Stimulated activated CD4-positive, alpha-beta T cell treated with anti-CD3 and anti-CD28 coated beads, Interleukin-15, amount 100 ng/mL, for 24 hours (primary cell): ENCODE results near the gene COL4A2.
"Not testable (repeated sequence)": the region's sequence is repeated elsewhere in the genome, so short reads cannot be mapped to it uniquely, and the experiment has no call there.

Source experiments
- DNase-seq: peaks from one replicate; pipeline ENCODE4 v3.0.0-alpha.2; 2020

The COL4A2 gene

DNA sequence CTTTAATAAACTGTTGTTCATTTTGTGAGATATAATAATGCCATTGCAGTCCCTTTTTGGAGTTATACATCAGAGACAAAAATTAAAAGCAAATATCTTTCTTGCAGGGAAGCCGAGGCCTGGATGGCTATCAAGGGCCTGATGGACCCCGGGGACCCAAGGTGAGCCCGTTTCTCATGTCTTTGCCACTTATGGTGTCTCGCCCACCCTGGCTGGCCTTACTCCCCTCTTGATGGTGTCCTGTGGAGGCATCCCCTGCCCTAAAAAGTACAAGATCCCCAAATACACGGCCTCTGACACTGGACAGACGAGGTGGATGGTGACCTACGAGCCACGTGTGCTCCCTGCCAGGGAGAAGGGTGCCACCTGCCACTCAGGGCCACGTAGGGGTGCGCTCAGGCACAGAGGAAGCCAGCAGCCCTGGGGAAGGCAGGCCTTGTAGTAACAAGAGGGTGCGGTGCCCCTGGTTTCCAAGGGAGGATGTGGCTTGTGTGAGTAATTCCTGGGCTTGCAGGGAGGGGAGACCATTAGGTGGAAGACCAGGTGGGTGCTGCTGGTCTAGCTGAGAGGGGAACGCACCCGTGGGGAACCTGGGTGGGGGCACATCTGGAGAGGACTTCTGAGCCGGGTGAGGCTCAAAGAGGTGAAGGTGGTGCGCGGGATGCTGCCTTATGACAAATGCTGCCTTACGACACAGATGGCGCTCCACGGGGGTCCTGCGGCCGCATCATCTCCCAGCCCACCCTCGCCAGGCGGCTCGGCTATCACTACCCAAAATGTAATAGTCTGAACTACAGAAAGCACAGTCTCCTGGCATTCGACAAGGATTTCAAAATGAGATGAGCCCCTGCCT, 138.9 kb downstream of the COL4A2 start:
- no peak for DNase-seq

GRCh38 chr13:110446575-110446890, 139.4 kb downstream of the COL4A2 start:
- DNase-seq = no peak

- no peak for DNase-seq
Observed at GRCh38 chr13:110447058-110447511, 140.0 kb downstream of the COL4A2 start.

GRCh38 chr13:110447801-110448200, 140.7 kb downstream of the COL4A2 start:
- DNase-seq = no peak

DNA sequence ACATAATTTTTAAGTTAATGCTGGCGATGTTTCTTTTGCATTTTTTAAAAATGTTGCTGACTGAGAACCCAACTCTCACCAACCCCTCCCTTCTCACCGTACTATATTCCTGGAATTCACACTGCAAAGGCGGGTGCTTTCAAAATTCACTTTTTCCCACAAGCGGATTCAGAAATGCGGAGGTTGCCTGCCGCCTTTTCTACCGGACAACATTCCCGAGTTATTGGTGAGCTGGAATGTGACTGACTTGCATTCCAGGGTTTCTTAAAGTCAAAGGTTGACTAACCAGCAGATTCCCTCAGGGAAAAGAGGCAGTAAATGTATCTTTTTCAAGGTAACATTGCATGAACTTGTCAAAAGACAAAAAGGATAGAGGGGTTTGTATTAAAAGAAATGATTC, 141.1 kb downstream of the COL4A2 start:
- DNase-seq = no peak

DNA sequence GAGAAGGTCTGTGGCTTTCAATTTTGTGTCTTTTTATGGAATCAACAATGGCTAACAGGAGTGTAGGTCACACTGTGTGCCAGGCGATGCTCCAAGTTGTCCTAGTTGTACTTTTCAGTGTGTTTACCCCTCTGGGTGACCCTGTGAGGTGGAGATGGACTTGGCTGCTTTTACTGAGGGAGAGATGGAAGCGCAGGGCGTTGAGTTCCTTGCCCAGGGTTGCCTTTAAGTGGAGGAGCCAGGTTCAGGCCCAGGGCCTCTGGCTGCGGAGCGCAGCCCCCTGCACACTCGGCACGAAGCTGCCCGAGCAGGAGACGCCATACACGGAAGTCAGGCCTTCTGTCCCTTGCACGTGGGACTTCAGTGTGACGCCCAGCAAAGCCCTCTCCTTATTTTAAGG, 141.6 kb downstream of the COL4A2 start:
- DNase-seq = no peak

- no peak for DNase-seq
Observed at GRCh38 chr13:110449219-110450015, 142.3 kb downstream of the COL4A2 start.

DNA sequence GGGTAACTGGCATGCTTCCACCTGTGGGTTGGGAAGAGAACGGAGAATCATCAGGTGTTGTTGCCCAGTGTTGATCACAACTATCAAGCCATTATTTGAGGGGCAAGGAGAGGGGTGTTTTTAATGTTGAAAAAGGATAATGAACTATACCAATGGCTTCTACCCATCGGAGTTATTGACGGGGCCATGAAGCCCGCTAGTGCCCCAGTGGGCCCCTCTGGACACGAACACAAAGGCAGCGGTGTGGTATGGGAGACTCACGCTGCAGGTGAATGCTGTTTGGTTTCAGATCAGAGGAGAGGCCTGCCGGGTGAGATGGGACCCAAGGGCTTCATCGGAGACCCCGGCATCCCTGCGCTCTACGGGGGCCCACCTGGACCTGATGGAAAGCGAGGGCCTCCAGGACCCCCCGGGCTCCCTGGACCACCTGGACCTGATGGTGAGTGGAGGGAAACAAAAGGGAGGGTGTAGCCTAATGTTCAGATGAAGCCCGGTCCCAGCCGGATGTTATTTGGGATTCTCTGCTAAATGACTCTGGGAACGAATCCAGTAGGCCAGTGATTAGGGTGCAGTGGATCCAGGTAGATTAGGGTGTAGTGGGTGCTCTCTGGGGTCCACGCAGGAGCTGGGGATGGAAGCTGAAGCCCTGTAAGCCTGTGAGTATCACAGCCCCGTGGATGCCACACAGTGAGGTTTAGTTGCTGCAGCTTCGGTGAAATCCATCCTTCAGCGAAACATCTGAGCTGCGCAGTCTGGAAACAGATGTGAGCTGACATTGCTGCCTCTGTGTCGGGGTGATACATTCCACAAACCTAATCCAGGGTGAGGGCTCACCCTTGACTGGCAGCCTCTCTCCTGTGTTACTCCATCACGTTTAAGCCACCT, 143.2 kb downstream of the COL4A2 start:
- DNase-seq = no peak

- no peak for DNase-seq
Observed at GRCh38 chr13:110450941-110451730, 144.1 kb downstream of the COL4A2 start.

DNA sequence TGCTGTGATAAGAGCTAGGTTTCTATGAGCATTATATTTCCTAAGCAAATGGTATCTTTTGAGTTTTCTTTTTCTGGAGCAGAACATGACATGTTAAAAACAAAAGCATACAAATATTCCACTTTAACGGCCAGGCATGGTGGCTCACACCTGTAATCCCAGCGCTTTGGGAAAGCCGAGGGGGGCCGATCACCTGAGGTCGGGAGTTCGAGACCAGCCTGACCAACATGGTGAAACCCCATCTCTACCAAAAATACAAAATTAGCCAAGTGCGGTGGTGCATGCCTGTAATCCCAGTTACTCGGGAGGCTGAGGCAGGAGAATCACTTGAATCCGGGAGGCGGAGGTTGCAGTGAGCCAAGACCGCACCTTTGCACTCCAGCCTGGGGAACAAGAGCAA, 146.0 kb downstream of the COL4A2 start:
- not testable (repeated sequence) for DNase-seq

DNA sequence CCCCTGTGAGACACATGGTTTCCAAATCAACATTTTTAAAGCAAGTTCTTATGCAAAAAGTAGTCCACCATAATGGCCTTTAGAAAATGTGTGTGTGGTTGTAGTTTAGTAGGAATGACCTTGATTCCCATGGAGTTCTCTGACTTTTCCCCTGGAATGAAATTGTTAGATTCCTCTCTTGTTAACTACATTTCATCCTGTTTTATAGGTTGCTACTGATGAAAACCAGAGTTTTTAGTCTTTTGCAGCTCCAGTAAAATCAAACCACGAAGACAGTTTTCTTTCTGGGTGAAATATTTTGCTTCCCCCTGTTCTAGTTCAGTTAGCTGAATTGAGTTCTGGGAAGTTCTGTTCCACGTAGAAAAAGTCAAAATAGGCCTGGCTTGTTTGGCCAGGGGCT, 146.7 kb downstream of the COL4A2 start:
- DNase-seq = no peak

- no peak for DNase-seq
Observed at GRCh38 chr13:110454227-110454859, 147.3 kb downstream of the COL4A2 start.

DNA sequence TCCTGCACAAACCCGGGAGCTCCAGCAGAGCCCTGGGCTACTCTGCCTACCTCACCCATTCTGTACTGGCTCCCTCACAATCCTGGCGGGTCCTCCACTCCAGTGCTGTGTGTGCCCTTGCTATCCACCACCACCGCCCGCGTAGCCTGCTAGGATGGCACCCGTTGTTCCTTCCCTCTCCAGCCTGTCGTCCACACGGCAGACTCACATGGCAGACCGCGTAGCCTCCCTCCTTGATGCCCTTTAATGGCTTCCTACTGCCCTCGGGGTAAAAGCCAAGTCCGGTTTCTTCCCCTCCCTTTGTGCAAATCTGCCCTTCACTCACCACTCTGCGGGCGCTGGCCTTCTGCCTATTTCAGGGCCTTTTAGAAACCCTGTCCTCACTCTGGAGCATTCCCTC, 147.9 kb downstream of the COL4A2 start:
- no peak for DNase-seq

DNA sequence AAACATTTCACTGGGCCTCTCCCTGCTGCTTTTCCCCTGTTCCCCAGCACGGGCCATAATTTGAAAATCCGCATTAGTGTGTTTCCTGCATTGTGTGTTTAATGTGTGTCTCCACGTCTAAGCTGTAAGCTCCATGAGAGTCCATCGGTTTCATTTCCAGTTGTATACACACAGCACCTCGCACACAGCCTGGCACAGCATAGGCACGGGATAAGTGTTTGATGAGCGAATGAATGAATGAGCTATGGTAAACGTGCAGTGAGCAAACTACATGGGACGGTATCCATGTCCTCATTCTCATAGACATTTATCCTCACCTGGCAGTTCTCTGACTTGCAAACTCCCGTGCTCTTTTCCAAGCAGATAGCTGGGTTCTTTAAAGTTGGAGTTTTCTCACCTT, 148.4 kb downstream of the COL4A2 start:
- DNase-seq = no peak

DNA sequence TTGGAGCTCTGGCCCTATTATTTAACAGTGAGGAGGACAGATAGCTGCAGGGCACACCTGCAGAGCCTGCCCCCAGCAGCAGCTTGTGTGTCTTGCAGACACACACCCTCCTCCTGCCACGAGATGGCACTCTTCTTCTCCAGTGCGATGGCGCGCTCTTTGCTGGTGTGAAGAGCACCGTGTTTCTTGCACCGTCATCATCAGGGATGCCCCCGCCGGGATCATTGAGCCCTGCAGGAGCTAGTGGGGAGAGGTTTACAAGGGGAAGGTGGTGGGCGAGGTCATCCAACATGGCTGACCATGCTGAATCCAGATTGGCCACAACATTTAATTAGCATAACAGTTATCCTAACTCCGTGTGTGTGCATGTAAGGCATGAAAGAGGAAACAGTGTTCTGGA, 148.9 kb downstream of the COL4A2 start:
- peak; percentile 77 for DNase-seq

DNA sequence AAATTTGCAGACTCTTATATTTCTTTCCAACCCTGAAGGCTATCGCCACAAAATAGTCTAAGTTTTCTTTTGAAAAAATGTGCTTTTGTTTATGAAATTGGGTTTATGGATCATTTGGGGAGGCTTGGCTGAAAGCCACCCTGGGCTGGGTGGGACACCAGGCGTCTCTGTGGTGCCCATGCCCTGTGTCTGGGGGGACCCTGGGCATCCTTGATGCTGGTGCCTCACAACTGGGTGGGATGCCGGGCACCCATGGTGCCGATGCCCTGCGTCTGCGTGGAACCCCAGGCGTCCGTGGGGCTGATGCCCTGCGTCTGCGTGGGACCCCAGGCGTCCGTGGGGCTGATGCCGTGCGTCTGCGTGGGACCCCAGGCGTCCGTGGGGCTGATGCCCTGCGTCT, 149.5 kb downstream of the COL4A2 start:
- no peak for DNase-seq

GRCh38 chr13:110457361-110457760, 150.3 kb downstream of the COL4A2 start:
- no peak for DNase-seq

DNA sequence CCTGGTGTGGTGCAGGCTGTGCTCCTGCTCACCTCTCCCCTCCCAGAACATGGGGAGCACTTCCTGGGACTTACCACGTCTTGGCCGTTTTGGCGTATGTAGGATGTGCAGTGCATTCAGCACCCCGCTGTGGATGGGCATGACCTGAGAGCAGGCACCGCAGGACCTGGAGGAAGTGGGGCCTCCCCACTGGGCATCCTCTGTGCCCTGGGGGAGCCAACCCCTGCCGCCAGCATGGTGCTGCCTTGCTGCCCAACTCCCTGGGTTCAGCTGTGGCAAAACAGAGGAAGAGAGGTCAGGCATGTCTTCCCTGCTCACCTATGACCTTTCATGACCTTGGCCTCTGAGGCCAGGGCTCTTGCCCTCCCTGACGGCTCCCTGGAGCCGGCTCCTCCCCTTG, 150.9 kb downstream of the COL4A2 start:
- no peak for DNase-seq

GRCh38 chr13:110458594-110459365, 151.7 kb downstream of the COL4A2 start:
- DNase-seq = no peak

DNA sequence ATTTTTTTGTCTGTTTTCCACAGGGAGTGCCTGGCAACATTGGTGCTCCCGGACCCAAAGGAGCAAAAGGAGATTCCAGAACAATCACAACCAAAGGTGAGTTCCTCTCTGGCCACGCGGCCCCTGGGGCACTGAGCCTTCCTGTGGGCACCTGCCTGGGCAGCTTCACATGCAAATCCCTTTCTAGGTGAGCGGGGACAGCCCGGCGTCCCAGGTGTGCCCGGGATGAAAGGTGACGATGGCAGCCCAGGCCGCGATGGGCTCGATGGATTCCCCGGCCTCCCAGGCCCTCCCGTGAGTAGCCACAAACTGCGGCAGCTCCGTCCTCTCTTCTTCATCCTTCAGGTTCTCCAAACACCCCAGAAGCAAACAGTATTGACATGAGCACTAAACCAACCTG, 155.0 kb downstream of the COL4A2 start:
- no peak for DNase-seq

DNA sequence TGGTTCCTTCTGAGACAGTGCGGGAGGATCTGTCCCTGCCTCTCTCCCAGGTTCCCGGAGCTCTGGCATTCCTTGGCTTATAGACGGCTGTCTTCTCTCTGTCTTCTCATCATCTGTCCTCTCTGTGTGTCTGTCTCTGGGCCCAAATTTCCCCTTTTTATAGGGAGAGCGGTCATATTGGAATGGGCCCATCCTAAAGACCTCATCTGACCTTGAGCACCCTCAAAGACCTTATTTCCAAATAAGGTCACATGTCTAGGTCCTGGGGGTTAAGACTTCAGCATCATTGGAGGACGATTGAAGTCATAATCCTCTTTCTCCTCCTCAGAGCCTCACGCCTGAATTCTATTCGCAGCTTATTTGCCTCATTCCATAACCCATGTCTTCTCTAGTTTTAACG, 156.1 kb downstream of the COL4A2 start:
- DNase-seq = no peak
